NCI-H774 (cell line): ENCODE measurements around the gene ASCL4.

Experiments used
- DNase-seq: peaks from one replicate; lab custom pipeline; 2025; lab: John Stamatoyannopoulos, UW

The ASCL4 gene

DNA sequence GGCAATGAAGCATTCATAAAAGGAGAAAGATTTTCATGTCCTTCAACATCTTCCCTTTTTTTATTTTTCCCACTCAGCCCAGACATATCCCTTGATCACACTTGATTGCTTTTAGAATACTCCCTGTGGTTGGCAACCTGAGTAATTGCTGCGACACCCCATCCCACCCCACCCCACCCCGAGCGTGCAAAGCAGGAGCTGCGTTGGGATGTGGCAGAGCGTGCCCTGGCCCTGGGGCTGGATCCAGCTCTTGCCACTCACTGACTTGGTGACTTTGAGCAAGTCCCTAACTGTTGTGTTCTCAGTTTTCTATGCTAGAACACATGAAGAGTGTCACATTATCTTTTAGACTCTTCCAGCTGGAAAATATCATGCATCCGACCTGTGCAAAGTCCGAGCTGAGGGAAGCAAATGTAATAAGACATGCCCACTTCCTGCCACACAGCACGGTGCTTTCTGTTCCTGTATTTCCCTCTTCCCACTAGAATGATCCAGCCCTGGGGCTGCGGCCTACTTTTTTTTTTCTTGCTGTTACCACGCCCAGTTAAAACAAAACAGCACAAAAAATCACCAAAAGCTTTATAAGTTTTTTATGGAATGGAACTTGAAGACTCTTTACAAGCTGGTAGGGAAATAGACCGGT is 4.0 kb downstream of the ASCL4 start:
- DNase-seq = no peak

DNA sequence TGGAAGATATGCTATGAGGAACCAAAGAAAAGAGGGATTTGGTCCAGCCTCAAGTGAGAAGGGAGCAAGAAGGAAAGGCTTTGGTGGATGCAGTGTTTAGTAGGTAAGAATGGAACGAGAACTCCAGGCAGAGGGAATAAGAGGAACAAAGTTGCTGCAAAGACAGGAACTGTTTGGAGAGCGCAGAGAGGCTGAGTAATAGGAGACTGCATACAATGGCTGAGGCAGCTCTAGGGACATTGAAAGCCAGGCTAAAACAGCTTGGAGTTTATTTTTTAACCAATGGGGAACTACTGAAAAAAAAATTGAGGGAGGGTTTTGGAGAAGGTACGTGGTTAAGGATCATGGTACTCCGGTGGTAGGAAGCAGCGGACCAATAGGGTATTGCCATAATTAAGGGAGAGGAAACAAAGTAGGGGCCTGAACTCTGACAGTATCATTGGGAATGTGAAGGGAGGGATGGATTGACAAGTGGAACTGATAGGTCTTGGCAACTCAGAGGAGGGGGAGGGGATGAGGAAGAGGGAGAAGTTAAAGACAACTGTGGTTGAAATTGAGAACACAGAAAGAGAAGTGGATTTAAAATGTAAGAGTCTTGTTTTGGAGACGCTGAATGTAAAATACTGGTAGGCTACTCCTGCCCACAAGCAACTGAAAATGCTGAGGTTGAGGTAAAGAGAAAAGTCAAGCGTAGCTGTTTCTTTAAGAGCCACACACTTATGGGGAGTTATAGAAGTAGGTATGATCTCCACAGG is 4.8 kb downstream of the ASCL4 start:
- DNase-seq = no peak

GRCh38 chr12:107780298-107780697 is 5.8 kb downstream of the ASCL4 start:
- no peak for DNase-seq

- DNase-seq = no peak
Observed at GRCh38 chr12:107782067-107782466, 7.6 kb downstream of the ASCL4 start.

- DNase-seq = no peak
Observed at GRCh38 chr12:107783406-107784376, 9.2 kb downstream of the ASCL4 start.

- no peak for DNase-seq
Observed at GRCh38 chr12:107788281-107788680, 13.8 kb downstream of the ASCL4 start.

GRCh38 chr12:107788690-107789458 is 14.4 kb downstream of the ASCL4 start:
- DNase-seq = no peak

DNA sequence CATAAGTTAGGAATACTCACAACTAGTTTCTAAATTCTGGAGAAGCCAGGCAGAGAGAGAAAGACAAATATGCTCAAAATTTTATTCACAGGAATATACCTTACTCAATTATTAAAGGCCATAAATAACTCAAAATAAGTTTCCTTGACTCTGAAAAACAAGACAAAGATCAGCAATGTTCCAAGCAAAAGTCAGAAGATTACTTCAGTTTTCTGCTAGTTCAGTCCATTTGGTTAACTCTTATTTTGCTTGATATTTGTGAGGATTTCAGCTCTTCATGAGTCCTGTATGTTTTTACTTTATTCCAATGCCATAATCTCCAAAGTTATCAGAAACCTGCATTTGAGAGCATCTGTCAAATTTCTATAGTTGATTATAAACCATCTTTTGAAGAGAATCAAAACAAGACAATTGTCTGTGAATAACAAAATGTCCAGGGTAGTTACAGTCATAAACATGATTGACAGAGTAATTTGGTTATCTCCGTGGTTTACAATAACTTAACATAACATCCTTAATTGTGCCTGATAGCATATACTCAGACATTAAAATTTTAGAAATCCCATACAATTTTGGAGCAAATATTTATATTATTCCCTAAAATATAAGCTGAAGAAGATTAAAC is 17.1 kb downstream of the ASCL4 start:
- DNase-seq = no peak

DNA sequence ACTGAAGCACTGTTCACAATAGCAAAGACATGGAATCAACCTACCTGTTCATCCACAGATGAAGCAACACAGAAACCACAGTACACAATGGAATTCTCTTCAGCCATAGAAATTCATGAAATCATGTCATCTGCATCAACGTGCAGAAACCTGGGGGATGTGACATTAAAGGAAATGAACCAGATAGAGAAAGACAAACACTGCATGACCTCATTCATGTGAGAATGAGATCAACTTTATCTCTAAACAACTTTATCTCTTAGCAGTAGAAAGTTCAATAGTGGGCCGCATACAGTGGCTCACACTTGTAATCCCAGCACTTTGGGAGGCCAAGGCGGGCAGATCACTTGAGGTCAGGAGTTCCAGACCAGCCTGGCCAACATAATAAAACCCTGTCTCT is 19.9 kb downstream of the ASCL4 start:
- DNase-seq = no peak

DNA sequence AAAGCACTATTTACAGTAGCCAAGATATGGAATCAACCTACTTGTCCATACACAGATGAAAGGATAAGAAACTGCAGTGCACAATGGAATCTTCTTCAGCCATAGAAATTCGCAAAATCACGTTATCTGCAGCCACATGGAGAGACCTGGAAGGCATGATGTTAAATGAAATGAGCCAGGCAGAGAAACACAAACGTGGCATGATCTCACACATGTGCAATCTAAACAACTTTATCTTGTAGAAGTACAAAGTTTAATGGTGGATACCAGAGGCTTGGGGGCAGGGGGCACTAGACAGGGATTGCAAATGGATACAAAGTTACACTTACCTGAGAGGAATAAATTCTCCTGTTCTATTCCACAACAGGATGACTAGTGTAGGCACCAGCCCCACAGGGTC is 24.1 kb downstream of the ASCL4 start:
- DNase-seq = no peak

- no peak for DNase-seq
Observed at GRCh38 chr12:107801150-107801549, 26.6 kb downstream of the ASCL4 start.

DNA sequence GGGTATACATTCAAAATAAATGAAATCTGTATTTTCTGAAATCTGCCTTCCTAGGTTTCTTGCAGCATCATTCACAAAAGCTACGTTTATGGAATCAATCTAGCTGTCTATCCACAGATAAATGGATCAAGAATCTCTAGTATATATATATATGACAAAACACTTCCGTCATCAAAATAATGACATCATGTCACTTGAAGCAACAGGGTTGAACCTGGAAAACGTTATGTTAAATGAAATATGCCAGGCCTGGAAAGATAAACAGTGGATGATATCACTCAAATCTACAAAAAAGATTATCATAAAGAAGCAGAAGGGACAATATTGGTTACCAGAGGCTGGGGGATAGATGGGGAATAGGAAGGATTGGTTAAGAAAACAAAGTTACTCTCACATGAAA is 28.6 kb downstream of the ASCL4 start:
- no peak for DNase-seq

GRCh38 chr12:107805488-107806180 is 31.1 kb downstream of the ASCL4 start:
- no peak for DNase-seq

DNA sequence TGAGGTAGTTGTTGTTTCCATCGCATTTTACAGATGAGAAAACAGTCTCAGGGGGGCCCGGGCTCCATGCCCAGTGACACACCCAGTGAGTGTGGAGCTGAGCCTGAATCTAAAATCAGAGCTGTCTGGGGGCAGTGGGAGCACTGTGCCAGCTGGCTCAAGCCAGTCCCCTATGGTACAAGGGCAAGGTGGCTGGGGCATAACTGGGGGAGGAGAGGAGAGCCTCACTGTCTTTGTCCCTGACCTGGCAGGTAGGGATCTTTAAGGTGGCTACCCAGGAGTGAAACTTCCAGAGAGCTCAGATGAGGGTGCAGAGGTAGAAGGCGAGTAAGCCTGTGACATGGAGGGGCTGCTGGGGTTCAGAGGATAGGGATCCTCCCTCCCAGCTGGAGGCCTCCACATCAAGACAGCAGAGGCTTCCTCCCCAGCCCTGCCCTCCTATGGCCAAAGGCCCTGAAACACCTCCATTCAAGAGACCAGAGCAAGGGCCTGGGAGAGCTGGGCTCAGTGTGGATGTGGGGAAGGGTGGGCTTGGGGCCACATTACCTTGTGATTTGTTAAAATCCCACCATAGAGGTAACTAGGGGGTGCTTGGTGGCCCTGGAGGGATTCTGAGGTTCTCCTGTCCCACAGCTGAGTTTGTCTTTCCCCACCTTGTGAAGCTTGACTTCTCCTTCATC is 33.1 kb downstream of the ASCL4 start:
- no peak for DNase-seq

DNA sequence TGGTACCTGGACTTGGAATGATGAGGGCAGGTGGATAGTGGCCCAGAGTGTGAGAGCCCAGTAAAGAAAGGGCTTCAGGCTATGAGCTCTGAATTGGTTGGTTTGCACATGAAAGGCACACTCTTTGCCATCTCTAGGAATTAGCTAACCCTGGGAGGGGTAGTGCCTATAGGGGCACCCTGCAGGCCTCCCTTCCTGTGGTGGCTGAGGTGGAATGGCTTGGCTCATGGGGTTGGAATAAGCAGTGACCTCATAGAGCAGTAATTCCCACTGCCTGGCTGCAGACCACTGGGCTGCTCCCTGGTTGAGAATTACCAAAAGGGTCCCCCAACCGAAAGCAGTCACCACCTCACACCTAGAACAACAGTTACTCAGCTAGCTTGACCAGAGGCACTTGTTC is 42.7 kb downstream of the ASCL4 start:
- no peak for DNase-seq

GRCh38 chr12:107818984-107819383 is 44.5 kb downstream of the ASCL4 start:
- no peak for DNase-seq

DNA sequence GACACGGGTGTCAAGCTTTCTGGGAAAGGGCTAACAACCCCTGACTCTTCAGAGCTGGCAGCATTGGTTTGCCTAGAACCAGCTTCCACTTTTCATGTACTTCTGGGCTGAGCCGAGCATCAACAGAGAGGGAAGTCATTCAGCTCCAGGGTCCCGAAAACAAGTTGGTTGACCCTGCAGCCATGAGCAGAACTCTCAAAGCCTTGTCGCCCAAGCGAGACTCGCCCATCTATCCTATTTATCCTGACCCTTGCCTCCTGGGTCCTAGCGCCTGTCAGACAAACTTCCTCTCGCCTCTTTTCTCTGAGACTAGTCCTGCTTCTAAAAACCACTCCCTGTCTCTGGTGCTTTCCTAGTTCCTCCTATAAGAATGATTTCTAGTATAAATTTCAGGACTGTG is 47.9 kb downstream of the ASCL4 start:
- DNase-seq = no peak
